T1000 (cell line): ENCODE data around the gene ZNF285.
"Not testable (repeated sequence)": the region's sequence is repeated elsewhere in the genome, so short reads cannot be mapped to it uniquely, and the experiment has no call there.

Source experiments
- DNase-seq: peaks from one replicate; lab custom pipeline; 2025; ENCODE audit warnings: mixed read lengths; lab: John Stamatoyannopoulos, UW

Gene ZNF285

DNA sequence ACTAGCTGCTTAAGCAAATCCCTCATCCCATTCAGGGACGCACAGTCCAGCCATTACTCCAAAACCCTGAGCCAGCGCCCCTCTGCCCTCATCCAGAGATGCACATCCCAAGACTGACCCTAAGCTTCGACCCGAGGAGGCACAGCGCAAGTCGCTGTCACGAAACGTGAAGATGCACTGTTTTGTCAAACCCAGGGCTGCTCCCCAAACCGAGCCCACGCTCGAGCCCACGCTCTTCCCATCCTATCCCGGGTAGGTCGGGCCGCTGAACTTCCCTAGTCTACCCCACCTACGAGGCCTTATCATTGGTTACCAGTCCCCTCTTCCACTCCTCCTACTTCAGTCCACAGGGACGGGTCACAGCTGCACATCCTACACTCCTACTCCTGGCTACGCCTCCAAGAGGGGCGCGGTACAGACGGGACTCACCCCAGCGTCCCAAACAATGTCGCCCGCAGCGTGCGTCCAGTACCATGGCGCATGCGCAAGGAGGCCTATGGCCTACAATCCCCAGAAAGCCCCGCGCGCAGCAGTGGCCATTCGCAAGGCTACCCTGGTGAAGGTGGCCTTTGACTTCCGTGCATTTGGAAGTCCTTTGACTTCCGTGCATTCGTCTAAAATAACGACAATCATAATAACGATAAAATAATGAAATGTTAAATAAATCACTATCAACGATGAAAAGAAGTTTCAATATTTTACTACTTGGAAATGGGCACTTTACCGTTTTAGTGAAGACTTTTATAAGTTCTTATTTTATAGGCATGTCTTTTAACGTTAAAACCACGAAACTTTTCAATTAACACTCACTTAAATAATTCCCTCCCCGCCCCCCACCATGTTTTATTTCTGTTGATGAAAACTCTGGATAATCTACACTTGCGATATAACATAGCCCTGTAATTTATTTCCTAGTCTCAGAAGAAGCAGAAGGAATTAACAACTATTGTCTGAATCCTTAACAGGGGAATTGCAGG is at the start of gene ZNF285:
TSS of gene ZNF285 (minus strand) at position 470 of the 977 bp plus-strand sequence. CDS start 4,395 bp downstream, outside the sequence.
- DNase-seq: no peak

- peak; percentile 81 for DNase-seq
These were observed 46.7 kb upstream of the ZNF285 start, which contains the start of gene ZNF229 for GRCh38 chr19:44447916-44448674. Gene ZNF229 (minus strand): TSS chr19:44448472. CDS start chr19:44442847, 5,625 bp downstream.

DNA sequence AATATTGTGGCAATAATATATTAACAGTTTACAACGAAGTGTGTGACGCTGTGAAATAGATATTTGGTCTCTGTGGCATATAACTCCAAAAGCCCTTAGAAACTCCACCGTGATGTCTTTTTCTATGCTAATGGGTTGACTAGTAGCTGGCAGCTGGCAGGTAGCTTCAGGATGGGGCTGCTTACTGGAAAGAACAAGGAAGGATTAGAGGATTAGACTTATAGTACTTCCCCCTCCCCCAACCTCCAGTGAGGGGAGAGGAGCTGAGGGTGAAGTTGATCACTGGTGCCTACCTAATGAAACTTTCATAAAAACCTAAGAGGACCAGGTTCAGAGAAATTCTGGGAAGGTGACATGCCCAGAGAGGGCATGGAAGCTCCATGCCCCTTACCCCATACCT is 37.0 kb upstream of the ZNF285 start:
- no peak for DNase-seq

- no peak for DNase-seq
These were observed 34.0 kb upstream of the ZNF285 start for GRCh38 chr19:44435441-44435840.

DNA sequence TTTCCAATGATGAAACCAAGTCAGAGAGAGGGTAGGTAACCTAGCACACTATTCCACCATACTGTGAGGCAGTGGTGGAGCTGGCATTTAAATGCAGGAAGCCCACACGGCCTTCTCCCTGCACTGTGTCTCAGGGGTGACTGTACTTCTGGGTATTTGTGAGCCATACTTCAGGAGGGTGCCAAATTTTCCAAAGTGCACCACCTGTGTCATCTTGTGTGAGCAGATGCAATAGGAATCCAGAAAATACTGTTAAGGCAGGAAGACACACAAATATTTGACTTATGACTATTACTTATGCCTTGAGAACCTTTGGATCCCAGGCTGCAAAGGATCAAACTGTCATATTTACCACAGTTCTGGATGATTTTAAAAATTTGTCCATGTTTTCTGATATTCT is 29.5 kb upstream of the ZNF285 start:
- no peak for DNase-seq

GRCh38 chr19:44415553-44415952 is 14.1 kb upstream of the ZNF285 start:
- not testable (repeated sequence) for DNase-seq

DNA sequence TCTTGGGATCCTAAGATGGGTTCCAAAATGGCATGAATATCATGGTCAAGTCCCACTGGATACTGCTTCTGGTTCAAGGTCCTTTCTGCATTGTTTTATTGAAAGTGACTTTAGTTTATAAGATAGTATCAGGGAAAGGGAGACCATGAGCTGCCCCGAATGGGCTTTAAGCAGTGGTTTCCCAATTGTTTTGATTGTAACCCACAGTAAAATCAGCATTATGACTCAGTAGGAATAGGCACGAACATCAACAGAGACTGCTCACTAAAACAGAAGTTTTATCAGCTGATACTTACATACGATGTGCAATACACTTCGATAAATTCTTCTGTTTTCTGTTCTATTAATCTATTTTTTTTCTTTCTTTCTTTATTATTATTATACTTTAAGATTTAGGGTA is 12.1 kb downstream of the ZNF285 start:
- not testable (repeated sequence) for DNase-seq

GRCh38 chr19:44374789-44375188 is 26.6 kb downstream of the ZNF285 start:
- no peak for DNase-seq

DNA sequence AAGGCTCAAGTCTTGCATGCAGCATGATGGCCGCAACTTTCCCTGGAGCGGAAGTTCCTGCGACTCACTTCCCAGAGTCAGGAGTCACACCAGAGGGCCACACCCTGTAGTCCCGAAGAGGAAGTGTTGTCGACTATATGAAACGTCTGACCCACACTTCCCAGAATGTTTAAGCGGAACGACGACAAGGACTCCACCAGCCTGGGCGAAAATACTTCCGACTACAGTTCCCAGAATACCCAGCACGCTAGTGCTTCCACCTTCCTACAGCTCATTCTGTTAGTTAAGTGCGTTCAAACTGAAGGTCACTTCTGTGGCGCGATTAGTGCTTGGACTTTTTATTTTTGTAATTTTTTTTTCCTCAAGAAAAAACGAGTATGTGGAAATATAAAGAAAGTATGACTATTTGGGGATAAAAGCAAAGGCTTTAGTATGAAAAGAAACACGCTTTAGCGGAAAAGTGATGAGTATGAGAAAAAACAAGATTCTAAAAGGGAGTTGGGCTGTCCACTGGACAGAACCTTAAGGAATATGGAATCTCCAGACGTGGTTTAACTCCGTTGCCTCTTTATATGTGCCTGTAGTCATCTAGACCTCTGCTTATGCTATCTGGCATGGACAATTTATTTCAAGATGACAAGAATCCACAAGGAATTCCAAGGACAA is 29.5 kb downstream of the ZNF285 start:
- DNase-seq: no peak

GRCh38 chr19:44367024-44367423 is 34.4 kb downstream of the ZNF285 start:
- no peak for DNase-seq

DNA sequence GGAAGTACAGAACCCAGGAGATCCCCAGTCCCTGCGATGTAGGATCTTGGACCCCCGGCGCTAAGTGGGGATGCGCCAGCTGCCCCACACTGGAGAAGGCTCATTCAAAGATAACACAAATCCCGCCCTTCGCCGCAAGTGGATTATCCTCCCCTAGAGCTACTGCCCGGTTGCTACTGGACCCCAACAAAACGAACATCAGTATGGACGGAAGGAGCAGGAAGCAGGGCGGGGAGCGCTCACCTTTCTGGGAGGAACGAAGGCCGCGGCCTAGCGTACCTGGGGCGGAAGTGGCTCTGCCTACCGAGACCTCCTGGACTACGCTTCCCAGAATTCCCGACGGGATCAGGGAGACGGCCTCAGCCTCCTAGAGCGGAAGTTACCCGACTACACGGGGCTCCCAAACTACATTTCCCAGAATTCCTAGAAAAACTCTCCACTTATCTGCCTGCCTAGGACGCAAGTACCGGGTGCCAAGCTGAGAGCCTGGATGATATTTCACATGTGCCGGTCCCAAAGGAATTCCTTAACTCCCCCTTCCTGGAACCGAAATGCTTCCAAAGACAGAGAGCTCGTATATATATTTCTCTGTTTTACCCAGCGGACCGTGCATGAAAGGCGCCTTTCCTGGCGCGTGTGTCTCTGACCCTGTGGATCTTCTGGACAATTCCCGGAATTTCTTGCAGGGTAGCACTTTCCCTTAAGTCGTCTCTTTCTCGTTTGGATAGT is 44.9 kb downstream of the ZNF285 start, which contains the start of gene ZNF112:
TSS of gene ZNF112 (minus strand) at position 298 of the 729 bp plus-strand sequence. CDS start 16,141 bp downstream, outside the sequence.
- DNase-seq: peak; percentile 79

DNA sequence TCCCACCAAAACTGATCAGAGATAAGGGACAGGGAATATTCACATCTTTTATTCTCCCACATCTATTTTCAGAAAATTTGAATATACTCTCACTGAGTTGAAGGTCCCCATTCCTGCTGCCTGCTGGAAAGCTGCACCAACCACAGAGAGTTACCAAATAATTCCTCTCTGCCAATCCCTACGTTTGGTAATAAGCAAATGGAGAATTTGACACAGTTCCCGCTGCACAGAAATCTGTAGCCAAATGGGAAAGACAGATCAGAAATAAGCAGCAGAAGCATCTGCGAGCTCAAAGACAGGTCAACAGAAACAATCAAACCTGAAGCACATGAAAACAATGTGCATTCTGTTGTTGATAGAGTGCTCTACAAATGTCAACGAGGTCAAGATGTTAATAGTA is 54.9 kb downstream of the ZNF285 start:
- DNase-seq: no peak

- DNase-seq: no peak
These were observed 55.4 kb downstream of the ZNF285 start for GRCh38 chr19:44345959-44346358.

DNA sequence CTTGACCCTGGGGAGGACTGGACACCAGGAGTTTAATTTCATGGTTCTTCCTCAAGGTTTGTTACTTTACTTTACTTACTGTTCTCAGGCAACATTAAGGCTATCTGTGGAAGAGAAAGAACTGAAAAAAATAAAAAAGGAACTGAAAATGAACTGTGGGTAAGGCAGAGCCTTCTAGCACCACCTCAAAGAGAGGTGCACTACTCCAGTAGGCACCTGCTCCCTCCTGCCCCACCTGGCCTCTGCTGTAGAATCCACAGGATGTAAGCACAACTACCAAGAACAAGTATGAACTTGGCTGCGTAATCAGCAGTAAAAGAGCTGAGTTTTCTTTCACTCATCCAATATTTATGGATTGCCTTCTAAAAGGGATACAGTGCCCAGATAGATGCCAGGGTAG is 57.2 kb downstream of the ZNF285 start:
- DNase-seq: no peak

DNA sequence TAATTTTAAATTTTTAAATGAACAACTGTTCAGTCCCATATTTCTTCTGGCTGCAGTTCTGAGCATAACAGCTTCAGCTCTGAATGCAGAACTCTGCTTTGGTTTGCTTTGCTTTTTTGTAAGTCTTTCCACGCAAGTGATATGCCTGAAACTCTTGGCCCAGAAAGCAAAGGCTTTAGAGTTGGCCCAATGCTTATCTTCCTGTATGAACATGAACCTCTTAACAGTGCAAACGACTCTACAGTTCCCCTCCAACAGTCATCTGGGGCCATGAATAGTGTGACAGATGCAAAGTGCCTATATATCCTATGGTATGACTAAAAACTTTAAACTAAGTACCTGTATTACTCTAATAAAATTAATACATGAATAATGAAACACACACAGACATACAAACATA is 59.6 kb downstream of the ZNF285 start:
- no peak for DNase-seq

GRCh38 chr19:44334639-44335038 is 66.8 kb downstream of the ZNF285 start:
- DNase-seq: not testable (repeated sequence)
